Thyroid gland (tissue), 4 donors: Measurements from ENCODE around the gene MSX1.

Source experiments
- POLR2A ChIP-seq, 2 donors: fragments of 450-650 bp; IDR thresholded peaks; one replicate each; pipeline ENCODE4 v1.6.1; 2017; ENCODE audit warnings: antibody characterized with exemption in 2 of 2, mild to moderate bottlenecking in 2 of 2, moderate library complexity in 1 of 2
- TF ChIP-seq, protein P1 (sequence below), 6 experiments: fragments of 200-600 bp in 3 of 6; fragments of 450-650 bp in 3 of 6; sonication (generic) in 3 of 6; IDR thresholded peaks; one replicate each; pipeline ENCODE4 v1.5.1; 2016 to 2019; ENCODE audit warnings: antibody characterized with exemption in 6 of 6, mild to moderate bottlenecking in 2 of 6, inconsistent platforms in 1 of 6, moderate library complexity in 1 of 6

DNA sequence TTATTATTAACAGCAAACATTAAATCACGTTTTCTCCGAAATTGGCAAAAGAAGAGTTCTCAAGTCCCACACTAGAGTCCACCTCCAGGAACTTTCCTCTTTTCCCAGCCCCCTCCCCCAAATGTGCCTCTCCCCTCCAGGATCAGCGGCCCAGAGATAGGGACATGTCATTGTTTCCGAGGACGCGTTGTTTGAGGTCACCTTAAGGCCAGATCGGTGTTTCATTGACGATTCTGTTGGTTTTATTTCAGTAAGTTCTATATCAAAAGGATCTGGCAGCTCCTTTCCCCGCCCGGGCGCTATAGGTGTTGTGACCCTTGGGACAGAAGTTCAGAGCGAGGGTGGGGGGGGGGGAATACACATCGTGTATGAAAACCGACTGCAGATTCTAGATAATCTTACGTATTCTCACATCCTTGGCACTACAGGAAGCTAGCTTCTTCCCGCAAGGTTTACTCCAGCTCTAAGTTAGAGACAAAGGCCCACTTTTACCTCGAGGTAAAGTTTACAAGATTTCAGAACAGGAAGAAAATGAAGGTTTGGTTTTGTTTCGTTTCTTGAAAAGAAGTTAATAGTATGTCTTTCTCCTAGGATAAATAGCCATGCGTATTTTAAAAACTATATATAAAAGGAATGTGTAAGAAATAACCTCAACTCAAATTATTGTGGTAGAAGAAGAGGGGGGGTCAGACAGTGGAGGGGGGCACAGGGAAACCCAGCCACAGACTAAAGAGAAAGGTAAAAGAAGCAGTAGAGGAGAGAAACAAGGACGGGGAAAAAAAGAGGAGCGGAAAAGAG lies 739 bp upstream of the MSX1 start:
- TF ChIP-seq, protein P1, sequence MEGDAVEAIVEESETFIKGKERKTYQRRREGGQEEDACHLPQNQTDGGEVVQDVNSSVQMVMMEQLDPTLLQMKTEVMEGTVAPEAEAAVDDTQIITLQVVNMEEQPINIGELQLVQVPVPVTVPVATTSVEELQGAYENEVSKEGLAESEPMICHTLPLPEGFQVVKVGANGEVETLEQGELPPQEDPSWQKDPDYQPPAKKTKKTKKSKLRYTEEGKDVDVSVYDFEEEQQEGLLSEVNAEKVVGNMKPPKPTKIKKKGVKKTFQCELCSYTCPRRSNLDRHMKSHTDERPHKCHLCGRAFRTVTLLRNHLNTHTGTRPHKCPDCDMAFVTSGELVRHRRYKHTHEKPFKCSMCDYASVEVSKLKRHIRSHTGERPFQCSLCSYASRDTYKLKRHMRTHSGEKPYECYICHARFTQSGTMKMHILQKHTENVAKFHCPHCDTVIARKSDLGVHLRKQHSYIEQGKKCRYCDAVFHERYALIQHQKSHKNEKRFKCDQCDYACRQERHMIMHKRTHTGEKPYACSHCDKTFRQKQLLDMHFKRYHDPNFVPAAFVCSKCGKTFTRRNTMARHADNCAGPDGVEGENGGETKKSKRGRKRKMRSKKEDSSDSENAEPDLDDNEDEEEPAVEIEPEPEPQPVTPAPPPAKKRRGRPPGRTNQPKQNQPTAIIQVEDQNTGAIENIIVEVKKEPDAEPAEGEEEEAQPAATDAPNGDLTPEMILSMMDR (IDR thresholded peaks at IDR 0.05) = no peak
- no peak for TF ChIP-seq POLR2A (IDR thresholded peaks at IDR 0.05)
